Right renal pelvis (tissue), 4 donors: Measurements from ENCODE around the gene RPE. TPM values are rescaled to one million over a fixed set of nuclear protein-coding genes. Genes with fewer than 3 reads are reported as not detected.
A peak's percentile ranks its signal among the peaks of the same experiment; 100 is the strongest.

ENCODE experiments used
- DNase-seq, 4 donors: peaks; one replicate each; pipeline ENCODE4 v3.0.0-alpha.2; 2013; ENCODE audit warnings: low read depth in 4 of 4, low spot score in 3 of 4, missing footprints in 1 of 4
- polyA plus RNA-seq, 4 donors: library from polyadenylated mRNA; unstranded; fragments of 120-200 nt; gene quantifications; one replicate each; pipeline ENCODE4 v1.2.1, GENCODE V29; 2013; ENCODE audit not compliant: insufficient read length in 4 of 4

Gene RPE
- polyA plus RNA-seq = 10 to 100 TPM; 57.0 to 68.8 (median 66.6) TPM

- peak; percentile 86 to 94 (median 88) for DNase-seq
Observed at GRCh38 chr2:210002158-210003157, at the start of gene RPE. Gene RPE (plus strand): TSS chr2:210002638. CDS start chr2:210002662, 24 bp downstream.

GRCh38 chr2:209956271-209956670 lies 46.2 kb upstream of the RPE start:
- no peak for DNase-seq

GRCh38 chr2:209958016-209958415 lies 44.4 kb upstream of the RPE start:
- no peak for DNase-seq

- no peak for DNase-seq
Observed at GRCh38 chr2:209960045-209960444, 42.4 kb upstream of the RPE start.

- DNase-seq = peak in 3 of 4 donors; percentile 23 to 43 (median 30)
Observed at GRCh38 chr2:209960676-209961630, 41.5 kb upstream of the RPE start.

GRCh38 chr2:209965723-209966122 lies 36.7 kb upstream of the RPE start:
- no peak for DNase-seq

- no peak for DNase-seq
Observed at GRCh38 chr2:209969692-209970091, 32.7 kb upstream of the RPE start.

GRCh38 chr2:209970271-209970670 lies 32.2 kb upstream of the RPE start:
- no peak for DNase-seq

GRCh38 chr2:209970711-209971110 lies 31.7 kb upstream of the RPE start:
- DNase-seq = no peak

GRCh38 chr2:209973328-209973727 lies 29.1 kb upstream of the RPE start:
- DNase-seq = no peak

- no peak for DNase-seq
Observed at GRCh38 chr2:209974576-209974975, 27.9 kb upstream of the RPE start.

- DNase-seq = no peak
Observed at GRCh38 chr2:209976698-209977385, 25.6 kb upstream of the RPE start.

GRCh38 chr2:209977386-209978239 lies 24.8 kb upstream of the RPE start:
- DNase-seq = peak in 1 of 4 donors; percentile 20

GRCh38 chr2:209984291-209984690 lies 18.1 kb upstream of the RPE start:
- DNase-seq = no peak

GRCh38 chr2:209985874-209986273 lies 16.6 kb upstream of the RPE start:
- no peak for DNase-seq

GRCh38 chr2:209986415-209986814 lies 16.0 kb upstream of the RPE start:
- no peak for DNase-seq

- no peak for DNase-seq
Observed at GRCh38 chr2:209988010-209988409, 14.4 kb upstream of the RPE start.

GRCh38 chr2:209990838-209991237 lies 11.6 kb upstream of the RPE start:
- no peak for DNase-seq

- DNase-seq = no peak
Observed at GRCh38 chr2:209993968-209994367, 8.5 kb upstream of the RPE start.
